GM18867 (cell line): ENCODE measurements around the gene PLA2G3.

Source experiments
- ATAC-seq: cut with Tn5 transposase; IDR thresholded peaks from one replicate; pipeline ENCODE4 v1.9.1; 2021; ENCODE audit warnings: mild to moderate bottlenecking, moderate library complexity; ENCODE audit not compliant: unreplicated experiment

Gene PLA2G3

GRCh38 chr22:31148953-31149627 lies 8.8 kb upstream of the PLA2G3 start:
- ATAC-seq, result no peak

GRCh38 chr22:31148488-31148887 lies 8.2 kb upstream of the PLA2G3 start:
- ATAC-seq, result no peak

- ATAC-seq, result no peak
Measured at GRCh38 chr22:31144223-31144622, 3.9 kb upstream of the PLA2G3 start.

- no peak for ATAC-seq
Measured at GRCh38 chr22:31143537-31143936, 3.2 kb upstream of the PLA2G3 start.

- no peak for ATAC-seq
Measured at GRCh38 chr22:31143038-31143437, 2.7 kb upstream of the PLA2G3 start.

DNA sequence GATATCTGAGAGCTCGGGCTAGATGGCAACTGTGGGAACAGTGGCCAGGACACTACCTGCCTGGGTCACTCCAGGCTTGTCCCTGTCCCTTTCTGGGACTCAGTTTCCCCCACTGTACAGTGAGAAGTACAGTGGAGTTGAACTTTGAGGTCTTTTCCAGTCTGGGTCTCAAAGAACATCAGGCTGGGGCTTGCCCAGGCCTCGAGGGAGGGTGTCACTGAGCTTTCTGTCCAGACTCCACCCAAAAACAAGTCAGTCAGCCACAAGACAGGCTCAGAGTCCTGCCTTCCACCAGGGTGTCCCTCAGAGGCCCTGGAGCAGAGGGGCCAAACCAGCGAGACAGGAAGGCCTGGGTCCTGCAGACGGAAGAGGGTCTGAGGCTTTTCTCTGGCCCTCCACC lies 2.0 kb upstream of the PLA2G3 start:
- no peak for ATAC-seq

- no peak for ATAC-seq
Measured at GRCh38 chr22:31141551-31141950, 1.2 kb upstream of the PLA2G3 start.

GRCh38 chr22:31140746-31141145 lies 438 bp upstream of the PLA2G3 start:
- ATAC-seq, result no peak

DNA sequence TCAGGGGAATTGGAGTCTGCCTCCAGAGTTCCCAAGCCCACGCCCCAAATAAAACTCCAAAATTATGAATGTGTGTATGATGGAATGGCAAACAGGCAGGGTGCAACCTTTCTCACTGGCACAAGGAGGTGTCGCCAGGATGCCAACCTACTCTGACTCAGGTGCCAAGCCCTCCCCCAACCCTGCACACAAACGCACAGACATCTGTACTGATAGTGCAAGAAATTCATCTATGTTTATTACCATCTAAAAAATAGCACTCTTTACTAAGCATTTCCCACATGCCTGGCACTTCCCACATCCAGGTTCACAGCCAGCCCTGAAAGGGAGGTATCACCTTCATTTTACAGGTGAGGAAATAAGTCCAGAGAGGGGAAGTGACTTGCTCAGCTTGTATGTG lies 1.2 kb downstream of the PLA2G3 start:
- ATAC-seq, result no peak

- ATAC-seq, result no peak
Measured at GRCh38 chr22:31138126-31138525, 2.2 kb downstream of the PLA2G3 start.

DNA sequence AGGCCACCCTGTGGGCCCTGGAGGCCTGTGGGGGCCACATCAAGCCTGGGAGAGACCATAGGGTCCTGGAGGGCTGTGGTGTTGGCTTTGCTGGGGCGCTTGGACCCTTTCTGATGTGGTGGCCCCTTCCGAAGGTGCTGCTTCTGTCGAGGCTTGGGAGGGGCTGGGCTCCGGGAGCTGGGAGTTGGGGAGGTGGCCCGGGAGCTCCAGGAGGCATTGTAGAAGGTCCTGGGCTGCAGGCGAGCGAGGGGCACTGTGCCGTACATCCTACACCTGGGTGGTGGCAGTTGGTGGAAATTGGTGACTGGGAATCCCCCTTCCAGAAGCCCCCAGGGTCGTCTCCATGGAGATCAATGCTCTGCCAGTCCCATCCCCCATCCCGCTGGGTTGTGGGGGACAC lies 2.6 kb downstream of the PLA2G3 start:
- ATAC-seq, result no peak

- no peak for ATAC-seq
Measured at GRCh38 chr22:31136711-31137110, 3.6 kb downstream of the PLA2G3 start.

DNA sequence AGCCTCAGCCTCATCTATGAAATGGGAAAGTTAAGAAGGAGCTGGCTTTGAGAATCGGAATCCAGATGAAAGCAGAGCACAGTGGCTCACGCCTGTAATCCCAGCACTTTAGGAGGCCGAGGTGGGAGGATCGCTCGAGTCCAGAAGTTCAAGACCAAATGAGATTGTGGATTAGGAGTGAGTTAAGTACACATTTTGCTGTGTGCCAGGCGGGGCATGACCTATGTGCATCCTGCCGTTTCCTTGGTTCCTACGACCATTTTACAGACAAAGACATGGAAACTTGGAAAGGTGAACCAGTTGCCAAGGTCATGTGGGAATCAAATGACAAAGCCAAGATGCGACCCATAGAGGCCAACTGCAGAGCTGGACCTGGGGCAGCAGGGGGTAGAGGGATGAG lies 4.2 kb downstream of the PLA2G3 start:
- ATAC-seq, result no peak

DNA sequence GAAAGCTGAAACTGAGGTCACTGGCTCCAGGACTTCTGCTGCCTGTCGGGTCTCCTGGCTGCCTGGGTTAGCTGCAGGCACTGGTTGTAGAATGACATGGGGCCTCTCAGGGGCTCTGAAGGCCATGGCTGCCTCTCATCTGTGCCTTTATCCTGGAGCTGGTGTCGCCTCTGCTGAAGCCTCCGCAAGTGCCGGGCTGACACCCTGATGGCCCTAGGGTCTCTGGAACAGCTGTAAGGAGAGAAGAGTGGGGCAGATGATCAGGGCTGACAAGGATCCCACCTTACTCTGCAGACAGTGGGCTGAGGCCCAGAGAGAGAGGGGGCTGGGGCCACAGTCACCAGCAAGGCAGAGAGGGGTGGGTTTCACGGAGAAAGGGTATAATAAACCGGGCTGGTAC lies 4.6 kb downstream of the PLA2G3 start:
- no peak for ATAC-seq

DNA sequence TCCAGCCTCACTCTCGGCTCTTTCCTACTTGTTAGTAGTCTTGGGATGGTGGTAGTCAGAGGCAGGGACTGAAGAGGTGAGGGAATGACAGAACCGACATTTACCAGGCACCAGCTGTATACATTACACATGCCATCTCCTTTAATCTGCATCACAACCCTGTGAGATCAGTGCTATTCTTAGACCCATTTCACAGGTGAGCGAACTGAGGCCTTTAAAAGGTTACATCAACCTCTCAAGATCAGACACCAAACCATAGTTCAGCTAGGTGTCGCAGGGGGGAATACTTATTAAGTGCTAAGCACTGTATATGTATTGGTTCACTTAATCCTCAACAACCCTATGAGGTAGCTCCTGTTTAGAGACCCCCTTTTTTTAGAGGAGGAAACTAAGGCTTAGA lies 5.6 kb downstream of the PLA2G3 start:
- ATAC-seq, result no peak

- no peak for ATAC-seq
Measured at GRCh38 chr22:31133911-31134310, 6.4 kb downstream of the PLA2G3 start.

- no peak for ATAC-seq
Measured at GRCh38 chr22:31130873-31131272, 9.4 kb downstream of the PLA2G3 start.

DNA sequence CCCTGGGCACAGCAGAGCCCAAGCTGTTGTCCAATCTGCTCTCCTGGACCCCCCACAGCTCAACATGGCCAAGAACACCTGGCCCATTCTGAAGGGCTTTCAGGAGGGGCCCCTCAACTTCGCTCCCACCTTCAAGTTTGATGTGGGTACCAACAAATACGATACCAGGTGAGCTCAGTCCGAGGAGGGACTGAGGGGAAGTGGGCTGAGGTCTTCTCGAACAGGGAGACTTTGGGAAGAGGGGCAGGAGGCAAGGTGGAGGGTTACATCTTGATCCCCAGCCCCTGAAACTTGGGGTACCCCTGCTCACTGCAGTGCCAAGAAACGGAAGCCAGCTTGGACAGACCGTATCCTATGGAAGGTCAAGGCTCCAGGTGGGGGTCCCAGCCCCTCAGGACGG lies 12.2 kb downstream of the PLA2G3 start:
- ATAC-seq, result no peak

DNA sequence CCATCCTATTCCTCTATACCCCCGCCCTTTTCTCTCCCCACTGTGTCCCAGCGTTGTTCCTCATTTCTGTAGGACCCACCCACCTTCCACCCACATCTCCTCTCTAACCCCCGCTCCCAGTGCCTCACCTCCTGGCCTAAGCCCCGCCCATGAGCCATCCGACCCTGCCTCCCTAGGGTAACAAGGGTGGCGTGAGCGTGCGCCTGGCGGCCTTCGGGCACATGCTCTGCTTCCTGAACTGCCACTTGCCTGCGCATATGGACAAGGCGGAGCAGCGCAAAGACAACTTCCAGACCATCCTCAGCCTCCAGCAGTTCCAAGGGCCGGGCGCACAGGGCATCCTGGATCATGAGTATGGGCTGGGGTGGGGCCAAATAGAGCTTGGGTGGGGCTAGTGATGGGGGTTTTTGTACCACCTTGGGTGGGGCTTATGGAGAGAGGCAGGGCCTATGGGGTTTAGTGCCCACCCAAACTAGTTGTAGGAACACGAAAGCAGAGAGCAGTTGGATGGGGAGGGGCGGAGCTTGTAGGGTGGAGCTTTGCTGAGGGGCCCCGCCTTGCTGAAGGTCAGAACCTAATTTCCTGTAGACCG lies 13.0 kb downstream of the PLA2G3 start:
- no peak for ATAC-seq

DNA sequence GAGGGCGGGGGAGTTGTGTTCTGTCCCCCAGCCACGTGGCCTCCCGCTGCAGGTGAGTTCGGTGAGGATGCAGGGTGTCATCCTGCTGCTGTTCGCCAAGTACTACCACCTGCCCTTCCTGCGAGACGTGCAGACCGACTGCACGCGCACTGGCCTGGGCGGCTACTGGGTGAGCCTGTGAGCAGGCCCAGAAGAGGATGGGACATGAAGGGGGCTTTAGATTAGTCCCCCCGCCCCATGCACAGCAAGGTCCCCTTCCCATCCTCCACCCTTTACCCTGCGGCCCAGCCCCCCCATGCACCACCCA lies 13.5 kb downstream of the PLA2G3 start:
- no peak for ATAC-seq

- no peak for ATAC-seq
Measured at GRCh38 chr22:31126128-31126868, 14.0 kb downstream of the PLA2G3 start.

- ATAC-seq, result no peak
Measured at GRCh38 chr22:31125521-31126117, 14.7 kb downstream of the PLA2G3 start.
